Effector CD8-positive, alpha-beta T cell (primary cell): ENCODE data around the gene DRD4.
A peak's percentile ranks its signal among the peaks of the same experiment; 100 is the strongest.
"Not testable (repeated sequence)": the region's sequence is repeated elsewhere in the genome, so short reads cannot be mapped to it uniquely, and the experiment has no call there.

ENCODE experiments used
- DNase-seq: peaks from one replicate; lab custom pipeline; 2025; lab: John Stamatoyannopoulos, UW

Gene DRD4

GRCh38 chr11:643849-644738, 7.0 kb downstream of the DRD4 start:
- DNase-seq, result no peak

GRCh38 chr11:645536-645935, 8.5 kb downstream of the DRD4 start:
- no peak for DNase-seq

- no peak for DNase-seq
Measured at GRCh38 chr11:646214-646613, 9.1 kb downstream of the DRD4 start.

DNA sequence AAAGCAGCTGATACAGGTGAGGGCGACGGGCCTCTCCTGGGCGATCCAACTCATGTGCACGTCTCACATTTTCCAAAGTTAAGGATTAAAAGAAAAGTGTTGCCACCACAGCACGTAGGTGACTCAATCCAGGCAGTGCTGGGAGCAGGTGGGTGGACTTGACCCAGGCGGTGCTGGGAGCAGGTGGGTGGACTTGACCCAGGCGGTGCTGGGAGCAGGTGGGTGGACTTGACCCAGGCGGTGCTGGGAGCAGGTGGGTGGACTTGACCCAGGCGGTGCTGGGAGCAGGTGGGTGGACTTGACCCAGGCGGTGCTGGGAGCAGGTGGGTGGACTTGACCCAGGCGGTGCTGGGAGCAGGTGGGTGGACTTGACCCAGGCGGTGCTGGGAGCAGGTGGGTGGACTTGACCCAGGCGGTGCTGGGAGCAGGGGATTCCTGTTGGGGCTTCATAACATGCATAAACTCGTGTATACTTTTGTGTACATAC, 10.6 kb downstream of the DRD4 start:
- DNase-seq, result not testable (repeated sequence)

- DNase-seq, result no peak
Measured at GRCh38 chr11:650482-650881, 13.4 kb downstream of the DRD4 start.

DNA sequence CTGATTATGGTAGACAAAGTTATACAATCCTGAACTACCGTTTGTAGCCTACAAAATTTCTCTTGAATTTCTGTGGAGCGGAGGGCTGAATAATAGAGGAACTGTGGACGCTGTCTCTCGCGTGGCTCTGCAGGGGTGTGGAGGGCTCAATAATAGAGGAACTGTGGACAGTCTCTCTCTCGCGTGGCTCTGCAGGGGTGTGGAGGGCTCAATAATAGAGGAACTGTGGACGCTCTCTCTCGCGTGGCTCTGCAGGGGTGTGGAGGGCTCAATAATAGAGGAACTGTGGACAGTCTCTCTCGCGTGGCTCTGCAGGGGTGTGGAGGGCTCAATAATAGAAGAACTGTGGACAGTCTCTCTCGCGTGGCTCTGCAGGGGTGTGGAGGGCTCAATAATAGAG, 16.1 kb downstream of the DRD4 start:
- DNase-seq, result not testable (repeated sequence)

DNA sequence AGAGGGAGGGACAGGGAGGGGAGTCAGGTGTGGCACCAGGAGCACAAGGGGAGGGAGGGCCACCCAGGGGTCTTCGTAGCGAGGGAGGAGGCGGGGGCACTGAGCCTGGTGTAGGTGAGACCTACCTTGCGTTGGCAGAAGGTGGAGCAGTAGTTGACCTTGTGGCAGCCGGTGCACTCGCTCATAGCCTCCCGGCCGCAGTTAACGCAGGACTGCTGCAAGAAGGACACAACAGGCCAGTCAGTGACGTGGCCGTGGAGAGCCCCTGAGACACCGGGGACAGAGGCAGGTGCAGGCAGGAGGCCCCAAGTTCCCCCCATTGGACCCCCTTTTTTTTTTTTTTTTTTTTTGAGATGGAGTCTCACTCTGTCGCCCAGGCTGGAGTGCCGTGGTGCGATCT, 16.8 kb downstream of the DRD4 start:
- DNase-seq, result no peak

GRCh38 chr11:654444-654843, 17.4 kb downstream of the DRD4 start:
- DNase-seq, result not testable (repeated sequence)

DNA sequence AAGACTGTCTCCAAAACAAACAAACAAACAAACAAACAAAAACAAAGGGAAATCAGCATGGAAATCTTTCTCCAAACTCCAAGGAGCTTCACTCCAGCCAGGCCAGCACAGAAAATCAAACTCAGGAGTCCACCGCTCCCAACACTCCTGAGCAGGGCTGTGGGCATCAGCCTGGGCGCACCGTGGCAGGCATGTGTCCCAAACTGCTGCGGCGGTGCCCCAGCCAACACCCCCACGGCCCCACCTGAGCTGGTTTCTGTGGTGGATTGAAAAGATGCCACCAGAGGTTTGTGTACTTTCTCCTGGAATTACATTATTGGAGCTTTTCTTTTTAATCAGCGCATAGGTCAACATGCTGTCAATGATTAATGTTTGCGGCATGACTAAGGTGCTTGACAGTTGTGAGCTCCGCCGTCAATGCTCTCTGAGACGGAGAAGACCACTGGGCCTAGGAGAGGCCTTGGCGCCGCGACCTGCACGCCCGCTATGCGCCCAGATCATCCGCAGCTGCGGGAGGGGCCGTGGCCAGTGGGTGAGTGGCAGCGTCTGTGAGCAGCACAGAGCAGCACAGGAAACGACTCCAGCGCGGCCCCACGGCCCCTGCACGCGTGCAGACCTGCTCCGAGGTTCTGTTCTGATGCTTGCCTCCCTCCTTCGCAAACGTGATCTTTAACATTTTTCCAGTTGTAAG, 18.1 kb downstream of the DRD4 start:
- no peak for DNase-seq

- DNase-seq, result no peak
Measured at GRCh38 chr11:656426-656825, 19.4 kb downstream of the DRD4 start.

DNA sequence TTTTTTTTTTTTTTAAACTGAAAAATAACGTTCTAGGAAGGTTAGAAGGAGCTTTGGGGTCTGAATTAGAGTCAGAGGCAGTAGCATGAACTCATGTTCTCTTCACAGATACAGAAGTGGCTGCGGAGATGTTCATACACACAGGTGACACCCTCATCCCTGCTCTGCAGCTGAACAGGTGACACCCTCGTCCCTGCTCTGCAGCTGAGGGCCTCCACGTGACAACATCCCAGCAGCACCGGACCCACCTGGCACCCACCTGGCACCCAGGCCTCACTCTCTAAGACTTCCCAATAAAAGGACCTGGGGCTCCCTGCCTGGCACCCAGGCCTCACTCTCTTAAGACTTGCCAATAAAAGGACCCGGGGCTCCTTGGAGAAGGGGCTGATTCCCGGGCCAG, 19.8 kb downstream of the DRD4 start:
- DNase-seq, result no peak

- no peak for DNase-seq
Measured at GRCh38 chr11:657691-658126, 20.6 kb downstream of the DRD4 start.

- DNase-seq, result no peak
Measured at GRCh38 chr11:659532-660085, 22.5 kb downstream of the DRD4 start.

GRCh38 chr11:660281-660680, 23.2 kb downstream of the DRD4 start:
- DNase-seq, result no peak

DNA sequence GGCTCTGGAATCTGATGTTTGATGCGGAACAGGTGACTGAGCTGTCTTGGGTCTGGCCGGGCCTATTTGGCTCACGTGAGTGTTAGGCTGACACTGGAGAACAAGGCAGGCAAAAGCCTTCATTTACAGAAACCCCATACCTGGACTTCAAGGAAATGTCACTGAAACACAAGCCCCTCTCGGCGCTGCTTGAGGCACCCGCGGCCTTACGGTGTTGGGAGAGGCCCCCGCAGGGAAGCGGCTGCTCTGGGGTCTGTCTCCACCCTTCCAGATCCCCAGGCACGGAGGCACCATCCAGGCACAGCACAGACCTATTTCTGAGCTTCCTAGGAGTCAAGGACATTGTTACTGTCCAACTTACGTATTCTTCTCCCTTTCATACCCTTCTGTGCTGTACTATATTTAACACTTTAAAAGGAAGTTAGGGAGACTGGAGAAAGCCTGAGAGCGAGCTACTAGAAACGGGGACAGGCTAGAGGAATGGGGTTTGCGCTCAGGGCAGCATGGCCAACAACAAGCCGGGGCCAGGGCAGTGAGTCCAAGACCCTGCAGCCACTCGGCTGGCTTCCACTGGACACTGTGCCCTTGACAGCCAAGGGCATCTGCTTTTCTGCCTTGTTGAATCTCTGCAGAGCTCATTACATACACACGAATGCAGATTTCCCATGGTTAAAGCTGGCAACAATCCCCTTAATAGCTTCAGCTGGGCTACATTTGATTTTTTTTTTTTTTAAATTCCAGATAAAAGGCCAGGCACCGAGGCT, 23.8 kb downstream of the DRD4 start:
- no peak for DNase-seq

GRCh38 chr11:662689-663274, 25.7 kb downstream of the DRD4 start:
- peak; percentile 7 for DNase-seq

DNA sequence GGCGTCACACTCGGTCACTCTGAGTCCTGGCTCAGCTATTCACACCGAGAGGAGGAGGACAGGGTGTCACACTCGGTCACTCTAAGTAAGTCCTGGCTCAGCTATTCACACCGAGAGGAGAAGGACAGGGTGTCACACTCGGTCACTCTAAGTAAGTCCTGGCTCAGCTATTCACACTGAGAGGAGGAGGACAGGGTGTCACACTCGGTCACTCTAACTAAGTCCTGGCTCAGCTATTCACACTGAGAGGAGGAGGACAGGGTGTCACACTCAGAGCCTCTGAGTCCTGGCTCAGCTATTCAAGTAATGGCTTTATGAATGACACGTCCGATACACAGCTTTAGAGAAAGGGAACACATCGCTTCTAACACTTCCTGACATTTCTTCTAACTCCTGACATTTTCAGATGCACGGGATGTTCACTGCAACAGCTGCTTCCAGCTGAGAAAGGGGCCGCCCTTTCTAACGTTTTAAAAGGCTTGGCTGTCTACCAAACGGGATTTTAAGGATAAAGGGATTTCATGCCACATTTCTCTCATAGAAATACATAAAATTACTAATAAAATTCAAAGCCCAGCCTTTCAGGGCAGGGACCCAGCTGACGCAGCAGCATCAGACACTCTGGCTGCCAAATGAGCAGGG, 28.1 kb downstream of the DRD4 start:
- no peak for DNase-seq

DNA sequence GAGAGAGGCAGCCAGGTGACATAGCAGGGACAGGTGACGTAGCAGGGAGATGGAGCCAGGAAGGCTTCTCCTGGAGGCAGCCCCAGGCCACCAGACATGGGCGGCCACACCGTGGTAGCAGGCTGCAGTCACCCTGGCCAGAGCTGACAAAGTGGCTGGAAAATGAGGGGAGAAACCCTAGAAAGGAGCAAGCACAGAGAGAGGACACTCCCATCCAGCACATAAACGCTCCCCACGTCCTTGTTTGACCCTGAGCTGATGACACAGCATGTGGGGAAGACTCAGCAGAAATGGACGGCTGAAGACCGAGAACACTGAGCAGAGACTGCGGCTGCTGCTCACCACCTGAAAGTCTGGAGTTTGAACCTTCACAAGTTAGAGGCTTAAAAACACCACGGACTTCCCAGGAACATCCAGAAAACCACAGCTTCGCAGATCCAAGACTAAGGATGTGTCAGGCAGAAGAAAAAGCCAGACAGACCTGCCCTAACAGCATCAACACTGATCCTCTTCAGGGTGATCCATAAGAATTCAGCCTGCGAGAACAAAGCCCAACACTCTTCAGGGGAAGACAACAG, 28.7 kb downstream of the DRD4 start:
- DNase-seq, result no peak

GRCh38 chr11:673866-674265, 36.8 kb downstream of the DRD4 start:
- DNase-seq, result no peak

DNA sequence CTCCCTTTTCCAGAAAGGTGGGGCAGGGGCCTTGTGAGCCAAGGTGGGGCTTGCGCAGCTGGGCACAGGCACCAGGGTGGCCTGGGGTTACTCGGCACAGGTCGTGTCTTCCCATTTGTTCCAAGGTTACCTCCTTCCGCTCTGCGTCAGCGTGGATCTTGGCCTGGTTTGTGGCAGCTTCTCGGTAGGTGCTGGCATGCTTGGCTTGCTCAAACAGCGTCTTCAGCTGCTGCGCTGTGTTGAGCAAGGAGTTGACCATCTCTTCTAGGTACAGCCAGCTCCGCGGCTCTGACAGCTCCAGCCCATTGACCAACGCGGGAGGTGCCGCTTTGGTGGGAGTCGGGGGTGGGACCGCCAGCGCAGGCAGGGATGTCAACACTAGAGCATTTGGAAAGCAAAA, 37.3 kb downstream of the DRD4 start:
- DNase-seq, result no peak

DNA sequence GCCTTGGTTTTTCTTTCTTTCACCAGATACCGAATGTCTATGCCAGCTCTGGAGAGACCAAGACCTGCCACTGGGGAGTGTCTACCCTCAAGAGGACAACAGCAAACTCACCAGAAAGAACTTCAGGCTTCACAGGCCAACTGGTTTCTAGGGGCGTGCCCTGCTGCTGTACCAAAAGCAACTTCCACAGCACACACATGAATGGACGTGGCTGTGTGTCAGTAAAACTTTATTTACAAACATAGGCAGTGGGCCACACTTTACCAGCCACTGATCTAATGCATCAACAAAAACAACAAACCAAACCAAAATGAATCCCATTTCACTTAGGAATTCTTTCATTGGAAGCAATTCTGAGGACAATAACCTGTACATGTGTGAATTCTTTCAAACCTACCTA, 41.2 kb downstream of the DRD4 start:
- no peak for DNase-seq
